ENCODE data around the gene VAV3. TPM values are rescaled to one million over a fixed set of nuclear protein-coding genes. Genes with fewer than 3 reads are reported as not detected.
A peak's percentile ranks its signal among the peaks of the same experiment; 100 is the strongest.

Gene VAV3
- total and polyA plus RNA-seq, 4 donors, result 1.7 to 14.4 (median 7.6) TPM

DNA sequence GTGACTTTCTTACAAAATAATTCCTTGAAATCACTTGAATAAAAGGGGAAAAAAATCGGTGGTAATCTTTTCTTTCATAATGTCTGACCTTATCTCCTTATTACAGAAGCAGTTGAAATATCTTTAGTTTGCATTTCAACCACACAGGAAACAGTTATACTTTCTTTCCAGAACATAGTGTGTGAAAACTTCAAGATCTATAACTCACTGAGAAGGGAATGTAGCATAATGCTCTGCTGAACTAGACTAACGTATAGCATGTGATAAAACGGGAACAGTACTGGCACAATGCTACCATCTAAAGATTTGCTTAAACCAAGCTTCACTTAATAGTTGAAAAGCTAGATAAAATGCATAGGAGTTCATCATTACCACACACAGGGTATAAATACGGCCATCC is 45.0 kb downstream of the VAV3 start:
- H3K27me3 ChIP-seq (ENCODE audit: control insufficient read depth in 3 of 3, insufficient read depth in 3 of 3, low read length in 2 of 3), result no peaks in the 10 kb centered on the region
- H3K4me1 ChIP-seq (ENCODE audit: control insufficient read depth in 5 of 5, insufficient read depth in 5 of 5, low read length in 5 of 5), result peaks cover 0 to 4% (median 0%) of the 10 kb centered on the region in 5 donors
- TF ChIP-seq CTCF (IDR thresholded peaks at IDR 0.05; ENCODE audit: control extremely low read depth, extremely low read depth), result no peak
- no peak overlapping the region for H3K27ac ChIP-seq (ENCODE audit: low read depth in 1 of 2, low read length in 1 of 2)
- peaks cover 0 to 3% (median 0%) of the 10 kb centered on the region in 4 donors for H3K9me3 ChIP-seq (ENCODE audit: control insufficient read depth in 4 of 4, insufficient read depth in 3 of 4, low read length in 3 of 4)
- ATAC-seq (ENCODE audit: insufficient read depth, low FRiP score) (no peak), DNase-seq (no peak)
- 21 to 41% methylated on average over 4 of the region's 4 CpGs for WGBS, 2 donors
- no peaks in the 10 kb centered on the region for H3K36me3 ChIP-seq (ENCODE audit: control insufficient read depth in 4 of 4, insufficient read depth in 4 of 4, low read length in 4 of 4)
- no peak overlapping the region for H3K4me3 ChIP-seq
- H3K9ac ChIP-seq (ENCODE audit: insufficient read depth in 1 of 2, low read length in 2 of 2), result no peak overlapping the region

DNA sequence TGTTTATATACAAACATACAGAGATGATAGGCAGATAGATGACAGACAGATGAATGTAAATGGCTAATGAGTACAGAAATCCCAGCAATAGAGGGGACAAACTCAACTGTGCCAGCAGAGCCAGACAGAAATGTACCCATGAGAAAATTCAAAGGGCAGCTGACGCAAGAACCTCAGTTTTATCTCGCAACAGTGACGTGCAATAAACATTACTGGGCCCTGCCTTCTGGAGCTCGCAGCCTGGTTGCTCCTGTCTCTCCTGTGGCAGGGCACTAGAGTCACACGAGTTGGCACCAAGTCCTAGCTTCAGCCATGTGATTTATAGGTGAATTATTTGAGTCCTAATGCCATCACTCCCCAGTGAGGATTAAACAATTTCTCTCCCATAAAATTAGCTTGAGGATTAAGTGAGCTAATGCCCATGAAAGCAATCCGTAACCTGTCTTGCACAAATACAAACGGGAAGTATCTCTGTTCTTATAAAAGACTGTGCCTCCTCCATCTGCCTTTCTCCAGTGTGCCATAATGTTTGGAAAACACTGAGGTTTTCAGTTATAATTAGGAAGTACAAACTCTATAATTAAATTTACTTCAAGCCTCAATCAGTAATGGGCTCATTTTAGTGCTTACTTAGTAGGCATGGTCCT is 50.7 kb downstream of the VAV3 start:
- Histone ChIP-seq H3K4me1 (ENCODE audit: control insufficient read depth in 5 of 5, insufficient read depth in 5 of 5, low read length in 5 of 5) (no peaks in the 10 kb centered on the region), H3K36me3 (ENCODE audit: control insufficient read depth in 4 of 4, insufficient read depth in 4 of 4, low read length in 4 of 4) (no peaks in the 10 kb centered on the region), H3K27me3 (ENCODE audit: control insufficient read depth in 3 of 3, insufficient read depth in 3 of 3, low read length in 2 of 3) (no peaks in the 10 kb centered on the region), H3K9me3 (ENCODE audit: control insufficient read depth in 4 of 4, insufficient read depth in 3 of 4, low read length in 3 of 4) (peaks cover 0 to 3% (median 0%) of the 10 kb centered on the region in 4 donors), H3K9ac (ENCODE audit: insufficient read depth in 1 of 2, low read length in 2 of 2) (no peak overlapping the region), H3K4me3 (no peak overlapping the region), H3K27ac (ENCODE audit: low read depth in 1 of 2, low read length in 1 of 2) (peak overlapping the region in 1 of 2 donors; percentile 67)
- ATAC-seq (ENCODE audit: insufficient read depth, low FRiP score) (no peak), DNase-seq (no peak)
- TF ChIP-seq CTCF (IDR thresholded peaks at IDR 0.05; ENCODE audit: control extremely low read depth, extremely low read depth), result no peak
- 40 to 66% methylated on average over 7 of the region's 7 CpGs for WGBS, 2 donors

DNA sequence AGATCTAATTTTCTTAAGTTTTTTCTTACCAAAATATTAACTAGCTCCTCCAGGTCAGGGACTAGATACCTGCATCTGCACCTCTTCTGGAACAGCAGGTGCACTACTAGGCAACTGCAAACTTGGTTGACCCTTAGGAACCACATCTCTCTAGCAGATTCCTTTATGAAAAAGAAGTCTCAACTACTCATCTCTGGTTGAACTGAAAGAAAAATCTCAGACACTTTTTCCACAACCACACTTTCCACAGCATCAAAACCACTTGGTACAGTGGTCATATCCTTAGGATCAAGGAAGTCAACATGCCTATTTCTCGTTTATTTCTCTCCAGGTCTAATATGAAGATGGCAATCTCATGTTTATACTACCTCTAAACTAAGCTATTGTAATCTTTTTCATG is 52.3 kb downstream of the VAV3 start:
- DNase-seq (no peak), ATAC-seq (ENCODE audit: insufficient read depth, low FRiP score) (no peak)
- Histone ChIP-seq H3K9ac (ENCODE audit: insufficient read depth in 1 of 2, low read length in 2 of 2) (no peak overlapping the region), H3K9me3 (ENCODE audit: control insufficient read depth in 4 of 4, insufficient read depth in 3 of 4, low read length in 3 of 4) (no peaks in the 10 kb centered on the region), H3K4me3 (no peak overlapping the region), H3K36me3 (ENCODE audit: control insufficient read depth in 4 of 4, insufficient read depth in 4 of 4, low read length in 4 of 4) (no peaks in the 10 kb centered on the region), H3K27me3 (ENCODE audit: control insufficient read depth in 3 of 3, insufficient read depth in 3 of 3, low read length in 2 of 3) (no peaks in the 10 kb centered on the region), H3K4me1 (ENCODE audit: control insufficient read depth in 5 of 5, insufficient read depth in 5 of 5, low read length in 5 of 5) (no peaks in the 10 kb centered on the region), H3K27ac (ENCODE audit: low read depth in 1 of 2, low read length in 1 of 2) (no peak overlapping the region)
- WGBS, 2 donors, result 32 to 48% methylated on average over 1 of the region's 1 CpG
- TF ChIP-seq CTCF (IDR thresholded peaks at IDR 0.05; ENCODE audit: control extremely low read depth, extremely low read depth), result no peak
